ENCODE data around the gene NRCAM. TPM values are rescaled to one million over a fixed set of nuclear protein-coding genes. Genes with fewer than 3 reads are reported as not detected.

NRCAM gene
- total RNA-seq, 1 donor from 2014 or later: 39.0 TPM

- no peaks in the 10 kb centered on the region for H3K36me3 ChIP-seq (ENCODE audit: control insufficient read depth, insufficient read depth, low read length)
- no peak for DNase-seq (ENCODE audit: low read depth)
- TF ChIP-seq CTCF (IDR thresholded peaks at IDR 0.05; ENCODE audit: insufficient read depth, low read length, poor library complexity, severe bottlenecking): no peak
- H3K27me3 ChIP-seq (ENCODE audit: control insufficient read depth, insufficient read depth, low read length): no peaks in the 10 kb centered on the region
- H3K4me3 ChIP-seq (ENCODE audit: low read depth, low read length): no peak overlapping the region
Measured at GRCh38 chr7:108324053-108325038, 131.9 kb downstream of the NRCAM start.

- DNase-seq (ENCODE audit: low read depth): no peak
- TF ChIP-seq CTCF (IDR thresholded peaks at IDR 0.05; ENCODE audit: insufficient read depth, low read length, poor library complexity, severe bottlenecking): no peak
- H3K36me3 ChIP-seq (ENCODE audit: control insufficient read depth, insufficient read depth, low read length): no peaks in the 10 kb centered on the region
- H3K4me3 ChIP-seq (ENCODE audit: low read depth, low read length): no peak overlapping the region
- no peaks in the 10 kb centered on the region for H3K27me3 ChIP-seq (ENCODE audit: control insufficient read depth, insufficient read depth, low read length)
Measured at GRCh38 chr7:108322925-108323832, 133.1 kb downstream of the NRCAM start.

GRCh38 chr7:108322046-108322445, 134.2 kb downstream of the NRCAM start:
- H3K36me3 ChIP-seq (ENCODE audit: control insufficient read depth, insufficient read depth, low read length): no peaks in the 10 kb centered on the region
- no peak for TF ChIP-seq CTCF (IDR thresholded peaks at IDR 0.05; ENCODE audit: insufficient read depth, low read length, poor library complexity, severe bottlenecking)
- H3K4me3 ChIP-seq (ENCODE audit: low read depth, low read length): no peak overlapping the region
- H3K27me3 ChIP-seq (ENCODE audit: control insufficient read depth, insufficient read depth, low read length): no peaks in the 10 kb centered on the region
- no peak for DNase-seq (ENCODE audit: low read depth)

- Histone ChIP-seq H3K36me3 (ENCODE audit: control insufficient read depth, insufficient read depth, low read length) (no peaks in the 10 kb centered on the region), H3K27me3 (ENCODE audit: control insufficient read depth, insufficient read depth, low read length) (no peaks in the 10 kb centered on the region), H3K4me3 (ENCODE audit: low read depth, low read length) (no peak overlapping the region)
- DNase-seq (ENCODE audit: low read depth): no peak
- TF ChIP-seq CTCF (IDR thresholded peaks at IDR 0.05; ENCODE audit: insufficient read depth, low read length, poor library complexity, severe bottlenecking): no peak
Measured at GRCh38 chr7:108321359-108321758, 134.9 kb downstream of the NRCAM start.

GRCh38 chr7:108316708-108317107, 139.5 kb downstream of the NRCAM start:
- Histone ChIP-seq H3K4me3 (ENCODE audit: low read depth, low read length) (no peak overlapping the region), H3K27me3 (ENCODE audit: control insufficient read depth, insufficient read depth, low read length) (no peaks in the 10 kb centered on the region), H3K36me3 (ENCODE audit: control insufficient read depth, insufficient read depth, low read length) (no peaks in the 10 kb centered on the region)
- no peak for DNase-seq (ENCODE audit: low read depth)
- no peak for TF ChIP-seq CTCF (IDR thresholded peaks at IDR 0.05; ENCODE audit: insufficient read depth, low read length, poor library complexity, severe bottlenecking)

Measured in kidney epithelial cell (primary cell).